Mesodermal cell (in vitro differentiated cells): ENCODE results near the gene AIG1.
"Not testable (repeated sequence)": the region's sequence is repeated elsewhere in the genome, so short reads cannot be mapped to it uniquely, and the experiment has no call there.

Experiments used
- H3K27ac ChIP-seq: 2 replicates; pipeline ENCODE4 v1.7.0; 2013; ENCODE audit warnings: mild to moderate bottlenecking, low read depth, low read length, moderate library complexity; ENCODE audit not compliant: severe bottlenecking
- H3K36me3 ChIP-seq: 2 replicates; pipeline ENCODE4 v1.7.1; 2013; ENCODE audit warnings: mild to moderate bottlenecking, low read length, moderate library complexity; ENCODE audit not compliant: control insufficient read depth, insufficient read depth
- H3K4me1 ChIP-seq: one replicate; pipeline ENCODE4 v1.7.1; 2013; ENCODE audit warnings: mild to moderate bottlenecking, low read length; ENCODE audit not compliant: insufficient read depth, control insufficient read depth, poor library complexity, severe bottlenecking
- H3K4me3 ChIP-seq: 2 replicates; pipeline ENCODE4 v1.7.0; 2013; ENCODE audit warnings: low read length, control low read depth, mild to moderate bottlenecking; ENCODE audit not compliant: insufficient read depth, poor library complexity, severe bottlenecking; ENCODE audit errors: extremely low read depth
- H3K9me3 ChIP-seq: 2 replicates; pipeline ENCODE4 v1.7.1; 2013; ENCODE audit warnings: mild to moderate bottlenecking, low read length, moderate library complexity; ENCODE audit not compliant: control insufficient read depth
- WGBS, 2 experiments: methylation state at CpG; one replicate each; pipeline ENCODE4 v1.1.5; 2013; ENCODE audit warnings: missing lambda C conversion rate in 2 of 2; ENCODE audit not compliant: insufficient coverage in 2 of 2; 5-methylcytosine and 5-hydroxymethylcytosine counted together

The AIG1 gene

DNA sequence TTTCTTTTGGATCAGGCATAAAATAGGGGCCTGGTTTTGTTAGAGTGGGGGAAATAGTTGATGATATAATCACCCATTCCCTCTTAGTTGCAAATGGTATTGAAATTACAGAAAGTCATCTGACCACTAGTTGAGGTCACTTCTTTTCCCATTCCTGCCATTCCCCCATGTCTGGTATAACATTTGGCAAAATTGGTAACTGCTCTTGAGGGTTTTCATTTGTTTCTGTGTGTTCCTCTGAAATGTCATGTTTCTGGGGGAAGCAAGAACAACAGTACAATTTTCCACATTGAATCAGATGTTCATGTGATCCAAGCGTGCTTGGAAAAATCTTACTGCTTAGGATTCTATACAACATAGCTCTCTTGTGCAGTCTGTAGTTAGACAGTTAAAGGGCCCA lies 7.3 kb downstream of the AIG1 start:
- no peaks in the 10 kb centered on the region for H3K9me3 ChIP-seq
- no peak overlapping the region for H3K4me3 ChIP-seq
- no peak overlapping the region for H3K27ac ChIP-seq
- no peaks in the 10 kb centered on the region for H3K36me3 ChIP-seq
- WGBS, 2 experiments, result no CpG with 5 or more reads among the region's 1 CpG
- no peaks in the 10 kb centered on the region for H3K4me1 ChIP-seq

DNA sequence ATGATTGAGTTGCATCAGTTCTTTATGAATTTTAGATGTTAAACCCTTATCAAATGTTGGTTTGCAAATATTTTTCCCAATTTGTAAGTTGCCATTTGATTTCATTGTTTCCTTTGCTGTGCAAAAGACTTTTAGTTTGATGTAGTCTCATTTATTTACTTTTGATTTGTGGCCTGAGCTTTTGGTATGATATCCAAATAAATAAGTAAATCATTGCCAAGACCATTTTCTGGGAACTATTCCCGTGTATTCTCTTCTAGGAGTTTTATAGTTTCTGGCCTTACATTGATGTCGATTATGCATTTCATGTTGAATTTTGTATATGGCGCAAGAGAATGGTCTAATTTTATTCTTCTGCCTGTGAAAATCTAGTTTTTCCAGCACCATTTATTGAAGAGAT lies 13.4 kb downstream of the AIG1 start:
- Histone ChIP-seq H3K27ac (no peak overlapping the region), H3K4me3 (no peak overlapping the region), H3K36me3 (no peaks in the 10 kb centered on the region), H3K4me1 (no peaks in the 10 kb centered on the region), H3K9me3 (peaks cover 4% of the 10 kb centered on the region)
- WGBS, 2 experiments, result no CpG with 5 or more reads among the region's 3 CpGs

DNA sequence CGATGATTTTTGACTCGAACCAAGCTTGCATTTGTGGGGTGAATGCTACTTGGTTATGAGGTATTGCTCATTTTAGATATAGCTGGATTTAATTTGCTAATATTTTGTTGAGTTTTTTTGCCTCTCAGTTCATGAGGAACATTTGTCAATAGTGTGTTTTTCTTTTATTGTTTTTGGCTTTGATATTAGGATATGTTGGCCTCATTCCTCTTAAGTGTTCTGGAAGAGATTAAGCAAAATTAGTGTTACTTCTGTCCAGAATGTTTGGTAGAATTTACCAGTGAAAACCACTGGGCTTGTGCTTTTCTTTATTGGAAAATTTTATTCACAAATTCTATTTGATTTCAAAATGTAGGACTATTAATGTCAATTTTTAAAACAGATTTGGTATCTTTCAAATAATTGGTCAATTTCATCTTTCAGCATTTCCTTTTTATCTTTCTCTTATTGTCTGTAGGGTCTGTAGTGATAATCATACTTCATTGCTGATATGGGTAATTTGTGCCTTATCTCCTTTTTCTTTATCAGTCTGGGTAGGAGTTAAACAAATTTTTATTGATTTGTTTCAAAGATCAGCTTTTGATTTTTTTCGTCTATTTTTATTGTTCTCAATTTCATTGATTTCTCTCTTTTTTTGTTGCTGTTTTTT lies 14.1 kb downstream of the AIG1 start:
- Histone ChIP-seq H3K36me3 (no peaks in the 10 kb centered on the region), H3K9me3 (peaks cover 4% of the 10 kb centered on the region), H3K27ac (no peak overlapping the region), H3K4me1 (no peaks in the 10 kb centered on the region), H3K4me3 (no peak overlapping the region)
- WGBS, 2 experiments, result 100% methylated on average over 2 of the region's 3 CpGs

DNA sequence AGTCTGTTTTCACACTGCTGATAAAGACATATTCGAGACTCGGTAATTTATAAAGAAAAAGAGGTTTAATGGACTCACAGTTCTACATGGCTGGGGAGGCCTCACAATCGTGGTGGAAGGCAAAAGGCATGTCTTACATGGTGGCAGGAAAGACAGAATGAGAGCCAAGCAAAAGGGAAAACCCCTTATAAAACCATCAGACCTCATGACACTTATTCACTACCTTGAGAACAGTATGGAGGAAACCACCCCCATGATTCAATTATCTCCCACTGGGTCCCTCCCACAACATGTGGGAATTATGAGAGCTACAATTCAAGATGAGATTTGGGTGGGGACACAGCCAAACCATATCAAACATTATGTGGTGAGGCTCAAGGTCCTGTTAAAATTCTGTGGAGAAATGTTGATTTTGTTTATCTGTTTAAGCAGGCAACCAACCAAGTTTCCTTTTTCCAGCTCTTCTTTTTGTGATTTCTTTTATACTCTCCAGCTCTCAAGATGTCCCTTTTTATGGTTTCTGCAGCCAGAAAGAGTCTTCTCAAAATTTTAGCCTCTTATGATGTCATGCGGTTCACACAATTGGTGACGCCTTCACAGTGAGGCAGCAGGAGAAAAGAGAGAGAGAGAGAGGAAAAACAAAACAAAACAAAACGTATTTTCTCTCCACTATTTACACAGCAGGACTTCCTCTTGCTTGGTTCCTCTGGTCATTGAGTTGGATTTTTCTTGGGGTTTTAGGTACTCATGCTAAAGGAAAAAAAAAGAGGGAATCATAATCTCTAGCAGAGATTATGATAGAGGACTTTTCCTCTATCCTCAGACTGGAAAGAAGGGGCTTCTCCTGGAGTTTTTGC lies 18.0 kb downstream of the AIG1 start:
- 91 to 100% methylated on average over 1 to 4 of the region's 6 CpGs for WGBS, 2 experiments

DNA sequence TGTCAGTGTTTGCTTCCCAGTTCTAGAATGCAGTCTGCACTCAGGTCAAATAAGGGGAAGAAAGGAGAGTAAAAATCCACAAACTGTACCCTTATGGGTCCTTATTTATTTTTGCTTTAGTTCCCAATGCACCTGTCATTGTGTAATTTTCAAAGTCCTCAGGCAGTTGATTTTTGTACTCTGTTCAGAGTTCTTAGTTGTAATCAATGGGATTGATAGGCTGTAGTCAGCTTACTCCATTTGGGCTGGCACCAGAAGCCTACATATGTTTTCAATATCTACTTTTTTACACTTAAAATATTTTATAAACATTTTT lies 18.6 kb downstream of the AIG1 start:
- H3K36me3 ChIP-seq, result no peaks in the 10 kb centered on the region
- H3K27ac ChIP-seq, result no peak overlapping the region
- no peak overlapping the region for H3K4me3 ChIP-seq
- H3K4me1 ChIP-seq, result no peaks in the 10 kb centered on the region
- H3K9me3 ChIP-seq, result peaks cover 4% of the 10 kb centered on the region

More for the DNA sequence above, 18.0 kb downstream of the AIG1 start:
- Histone ChIP-seq H3K27ac (no peak overlapping the region), H3K4me1 (no peaks in the 10 kb centered on the region), H3K9me3 (peaks cover 4% of the 10 kb centered on the region), H3K4me3 (no peak overlapping the region), H3K36me3 (no peaks in the 10 kb centered on the region)

DNA sequence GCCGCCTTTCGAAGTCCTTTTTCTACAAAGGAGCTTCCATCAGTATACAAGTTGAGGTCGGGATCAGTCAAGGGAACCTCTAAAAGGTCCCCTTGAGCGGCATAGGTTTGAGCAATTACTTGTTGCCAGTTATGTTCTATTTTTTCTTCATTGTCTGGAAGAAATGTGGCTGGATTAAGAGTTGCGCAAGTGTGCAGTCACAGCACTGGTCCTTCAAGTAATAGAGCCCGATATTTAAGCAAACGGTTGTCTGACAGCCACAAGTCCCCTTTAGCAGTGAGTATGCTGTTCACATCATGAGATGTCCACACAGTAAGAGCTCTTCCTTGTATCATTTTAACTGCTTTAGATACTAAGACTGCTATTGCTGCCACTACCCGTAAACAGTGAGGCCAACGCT lies 21.6 kb downstream of the AIG1 start:
- H3K4me3 ChIP-seq, H3K4me1 ChIP-seq, H3K9me3 ChIP-seq, H3K27ac ChIP-seq, H3K36me3 ChIP-seq: not testable (repeated sequence)
- WGBS, 2 experiments, result 95 to 99% methylated on average over 8 to 9 of the region's 9 CpGs

DNA sequence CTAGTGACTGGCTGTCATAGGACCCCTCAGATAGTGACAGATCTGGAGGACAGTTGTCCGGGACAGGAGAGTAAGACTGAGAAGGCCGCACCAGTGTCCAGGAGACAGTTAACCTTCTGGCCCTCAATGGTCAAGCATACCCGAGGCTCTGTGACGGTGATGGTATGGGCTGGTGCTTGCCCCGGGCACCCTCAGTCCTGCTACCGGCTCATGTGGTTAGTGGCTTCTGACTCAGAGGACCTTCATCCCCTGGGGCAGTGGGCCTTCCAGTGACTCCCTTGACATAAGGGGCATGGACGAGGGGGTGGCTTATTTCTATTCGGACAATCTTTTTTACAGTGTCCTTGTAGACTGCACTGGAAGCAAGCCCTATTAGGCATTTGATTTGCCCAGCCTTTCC lies 23.3 kb downstream of the AIG1 start:
- not testable (repeated sequence) for H3K9me3 ChIP-seq, H3K27ac ChIP-seq, H3K4me1 ChIP-seq, H3K4me3 ChIP-seq, H3K36me3 ChIP-seq
- WGBS, 2 experiments, result 89 to 96% methylated on average over 8 of the region's 8 CpGs

DNA sequence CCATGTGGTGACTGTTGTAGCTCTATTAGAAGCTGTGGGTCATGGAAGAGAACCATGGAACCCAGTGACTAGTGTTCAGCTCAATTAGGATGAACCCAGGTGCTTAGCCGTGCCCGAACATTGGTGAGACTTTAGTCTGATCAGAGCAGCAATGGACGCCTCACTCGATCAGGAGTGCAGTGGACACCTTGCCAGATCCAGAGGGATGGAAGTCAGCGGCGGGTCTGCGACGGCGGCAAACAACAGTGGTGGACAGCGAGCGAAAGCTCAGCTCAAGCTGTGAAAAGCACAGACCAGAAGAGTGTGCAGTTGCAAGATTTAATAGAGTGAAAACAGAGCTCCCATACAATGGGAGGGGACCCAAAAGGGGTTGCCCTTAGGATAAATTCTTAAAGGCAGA lies 26.6 kb downstream of the AIG1 start:
- 80 to 90% methylated on average over 4 to 8 of the region's 11 CpGs for WGBS, 2 experiments
- not testable (repeated sequence) for H3K4me1 ChIP-seq, H3K4me3 ChIP-seq, H3K27ac ChIP-seq, H3K9me3 ChIP-seq, H3K36me3 ChIP-seq

DNA sequence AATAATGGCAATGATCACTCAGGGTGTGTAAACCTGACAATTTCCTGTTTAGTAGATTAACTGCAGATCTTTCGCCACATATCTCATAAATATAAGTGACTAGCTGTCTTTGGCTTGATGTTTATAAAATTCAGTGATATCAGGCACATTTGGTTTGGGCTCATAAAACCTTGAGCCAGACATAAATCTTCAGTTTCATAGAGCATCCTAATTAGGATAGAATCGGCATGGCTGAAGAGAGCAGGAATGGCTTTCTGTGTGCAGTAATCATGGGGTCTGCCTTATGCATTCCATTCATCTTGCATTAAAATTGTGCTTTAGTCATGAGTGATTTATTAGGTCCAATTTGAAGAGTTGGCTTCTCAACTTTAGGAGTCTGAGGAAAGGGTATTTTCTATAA lies 27.2 kb downstream of the AIG1 start:
- H3K9me3 ChIP-seq, result no peaks in the 10 kb centered on the region
- 100% methylated on average over 1 of the region's 2 CpGs; no CpG with 5 or more reads in 1 of the 2 experiments for WGBS, 2 experiments
- no peak overlapping the region for H3K4me3 ChIP-seq

DNA sequence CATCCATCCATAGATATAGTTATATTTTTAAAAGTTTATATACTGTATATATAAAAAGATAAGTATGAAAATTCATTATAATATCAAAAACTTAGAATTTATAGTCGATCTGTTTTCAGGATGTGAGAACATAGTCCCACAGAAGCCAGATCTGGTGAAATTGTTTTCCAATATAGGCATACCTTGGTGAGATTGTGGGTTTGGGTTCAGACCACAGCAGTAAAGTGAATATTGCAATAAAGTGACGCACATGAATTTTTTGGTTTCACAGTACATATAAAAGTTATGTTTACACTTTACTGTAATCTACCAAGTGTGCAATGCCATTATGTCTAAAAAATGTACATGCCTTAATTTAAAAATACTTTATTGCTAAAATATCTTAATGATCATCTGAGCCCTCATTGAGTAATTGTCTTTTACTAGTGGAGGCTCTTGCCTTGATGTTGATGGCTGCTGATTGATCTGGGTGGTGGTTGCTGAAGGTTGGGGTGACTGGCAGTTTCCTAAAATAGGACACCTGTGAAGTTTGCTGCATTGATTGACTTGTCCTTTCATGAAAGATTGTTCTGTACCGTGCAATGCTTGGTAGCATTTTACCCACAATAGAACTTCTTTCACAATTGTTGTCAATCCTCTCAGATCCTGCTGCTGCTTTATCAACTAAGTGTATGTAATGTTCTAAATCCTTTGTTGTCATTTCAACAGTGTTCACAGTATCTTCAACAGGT lies 29.8 kb downstream of the AIG1 start:
- Histone ChIP-seq H3K4me1 (no peaks in the 10 kb centered on the region), H3K27ac (no peak overlapping the region), H3K4me3 (no peak overlapping the region), H3K36me3 (no peaks in the 10 kb centered on the region), H3K9me3 (no peaks in the 10 kb centered on the region)
- WGBS, 2 experiments, result 100% methylated on average over 1 of the region's 3 CpGs; no CpG with 5 or more reads in 1 of the 2 experiments

More for the DNA sequence above, 27.2 kb downstream of the AIG1 start:
- no peaks in the 10 kb centered on the region for H3K36me3 ChIP-seq
- no peaks in the 10 kb centered on the region for H3K4me1 ChIP-seq
- no peak overlapping the region for H3K27ac ChIP-seq

DNA sequence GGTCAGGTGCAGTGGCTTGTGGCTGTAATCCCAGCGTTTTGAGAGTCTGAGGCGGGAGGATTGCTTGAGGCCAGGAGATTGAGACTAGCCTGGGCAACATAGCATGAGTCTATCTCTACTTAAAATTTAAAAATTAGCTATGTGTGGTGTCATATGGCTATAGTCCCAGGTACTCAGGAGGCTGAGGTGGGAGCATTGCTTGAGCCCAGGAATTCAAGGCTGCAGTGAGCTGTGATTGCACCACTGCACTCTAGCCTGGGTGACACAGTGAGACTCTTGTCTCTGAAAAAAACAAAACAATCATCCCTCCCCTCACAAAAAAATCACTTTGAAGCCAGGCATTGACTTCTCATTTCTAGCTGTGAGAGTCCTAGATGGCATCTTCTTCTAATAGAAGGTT lies 32.1 kb downstream of the AIG1 start:
- Histone ChIP-seq H3K4me1 (no peaks in the 10 kb centered on the region), H3K27ac (no peak overlapping the region), H3K9me3 (no peaks in the 10 kb centered on the region), H3K4me3 (no peak overlapping the region), H3K36me3 (no peaks in the 10 kb centered on the region)
- 100% methylated on average over 2 of the region's 2 CpGs; no CpG with 5 or more reads in 1 of the 2 experiments for WGBS, 2 experiments
